ENCODE measurements around the gene TMCO2. TPM values are rescaled to one million over a fixed set of nuclear protein-coding genes. Genes with fewer than 3 reads are reported as not detected.
"Not testable (repeated sequence)": the region's sequence is repeated elsewhere in the genome, so short reads cannot be mapped to it uniquely, and the experiment has no call there.

The TMCO2 gene
- total RNA-seq, 1 experiment from 2014 or later: not detected

DNA sequence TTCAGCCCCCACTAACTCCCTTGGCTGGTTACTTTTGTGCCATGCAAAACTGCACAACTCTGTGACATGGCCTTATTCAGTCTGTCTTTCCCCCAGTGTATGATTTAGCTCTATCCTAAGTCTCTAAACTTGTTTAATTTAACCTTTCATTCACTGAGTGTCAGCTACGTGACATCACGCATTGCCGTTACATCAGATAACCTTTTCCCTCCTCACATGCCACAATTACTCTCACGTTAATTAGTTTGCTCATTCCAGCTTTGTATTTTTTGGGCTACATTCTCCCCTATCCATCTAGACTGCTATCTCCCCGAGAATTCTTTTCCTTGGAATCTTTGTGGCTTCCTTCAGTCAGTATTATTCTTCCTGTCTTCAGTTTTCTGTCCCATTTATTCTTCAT is 29.4 kb upstream of the TMCO2 start:
- no peak for DNase-seq (ENCODE audit: unreplicated experiment)
- no TSS peak for BruUV-seq (replicated peaks)
- H3K9me3 Mint-ChIP-seq (ENCODE audit: unreplicated experiment): no peaks in the 10 kb centered on the region
- ChIA-PET POLR2A (interaction anchor here (1.1 kb wide), 1 partner anchor 120 kb away, joined by 3 read pairs; no protein-coding TSS in a partner anchor), CTCF (interaction anchor here (0.6 to 1.5 kb wide), 2 partner anchors 56 to 74 kb away, joined by 4 to 7 read pairs; no protein-coding TSS in a partner anchor)
- peaks cover 10% of the 10 kb centered on the region for H3K36me3 Mint-ChIP-seq (ENCODE audit: insufficient read depth, unreplicated experiment)
- H3K27me3 Mint-ChIP-seq (ENCODE audit: insufficient read depth, unreplicated experiment): no peaks in the 10 kb centered on the region
- H3K4me1 Mint-ChIP-seq (ENCODE audit: insufficient read depth, unreplicated experiment): no peaks in the 10 kb centered on the region
- TF ChIP-seq, protein P1, sequence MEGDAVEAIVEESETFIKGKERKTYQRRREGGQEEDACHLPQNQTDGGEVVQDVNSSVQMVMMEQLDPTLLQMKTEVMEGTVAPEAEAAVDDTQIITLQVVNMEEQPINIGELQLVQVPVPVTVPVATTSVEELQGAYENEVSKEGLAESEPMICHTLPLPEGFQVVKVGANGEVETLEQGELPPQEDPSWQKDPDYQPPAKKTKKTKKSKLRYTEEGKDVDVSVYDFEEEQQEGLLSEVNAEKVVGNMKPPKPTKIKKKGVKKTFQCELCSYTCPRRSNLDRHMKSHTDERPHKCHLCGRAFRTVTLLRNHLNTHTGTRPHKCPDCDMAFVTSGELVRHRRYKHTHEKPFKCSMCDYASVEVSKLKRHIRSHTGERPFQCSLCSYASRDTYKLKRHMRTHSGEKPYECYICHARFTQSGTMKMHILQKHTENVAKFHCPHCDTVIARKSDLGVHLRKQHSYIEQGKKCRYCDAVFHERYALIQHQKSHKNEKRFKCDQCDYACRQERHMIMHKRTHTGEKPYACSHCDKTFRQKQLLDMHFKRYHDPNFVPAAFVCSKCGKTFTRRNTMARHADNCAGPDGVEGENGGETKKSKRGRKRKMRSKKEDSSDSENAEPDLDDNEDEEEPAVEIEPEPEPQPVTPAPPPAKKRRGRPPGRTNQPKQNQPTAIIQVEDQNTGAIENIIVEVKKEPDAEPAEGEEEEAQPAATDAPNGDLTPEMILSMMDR (IDR thresholded peaks at IDR 0.05; ENCODE audit: unreplicated experiment): no peak
- no peak overlapping the region for H3K4me3 Mint-ChIP-seq (ENCODE audit: unreplicated experiment)
- intact Hi-C loops (cut with micrococcal nuclease): no loop called here
- no peak overlapping the region for H3K27ac Mint-ChIP-seq (ENCODE audit: low read depth, unreplicated experiment)

DNA sequence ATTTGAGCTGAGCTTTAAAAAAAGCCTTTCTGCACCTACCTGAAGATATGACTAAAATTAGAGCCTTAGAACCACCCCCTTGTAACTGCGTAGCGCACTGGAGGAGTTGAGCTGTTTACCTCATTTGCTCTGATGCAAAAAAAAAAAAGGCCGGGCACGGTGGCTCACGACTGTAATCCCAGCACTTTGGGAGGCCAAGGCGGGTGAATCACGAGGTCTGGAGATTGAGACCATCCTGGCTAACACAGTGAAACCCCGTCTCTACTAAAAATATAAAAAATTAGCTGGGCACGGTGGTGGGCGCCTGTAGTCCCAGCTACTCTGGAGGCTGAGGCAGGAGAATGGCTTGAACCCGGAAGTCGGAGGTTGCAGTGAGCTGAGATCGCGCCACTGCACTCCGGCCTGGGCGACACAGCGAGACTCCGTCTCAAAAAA is 26.2 kb upstream of the TMCO2 start:
- H3K27ac Mint-ChIP-seq (ENCODE audit: low read depth, unreplicated experiment); DNase-seq (ENCODE audit: unreplicated experiment); H3K4me3 Mint-ChIP-seq (ENCODE audit: unreplicated experiment); intact Hi-C loops (cut with micrococcal nuclease); BruUV-seq (replicated peaks); H3K9me3 Mint-ChIP-seq (ENCODE audit: unreplicated experiment); H3K27me3 Mint-ChIP-seq (ENCODE audit: insufficient read depth, unreplicated experiment); H3K4me1 Mint-ChIP-seq (ENCODE audit: insufficient read depth, unreplicated experiment): not testable (repeated sequence)
- ChIA-PET CTCF (interaction anchor here (0.7 to 1.0 kb wide), 2 partner anchors 69 to 628 kb away, joined by 3 read pairs; no protein-coding TSS in a partner anchor), POLR2A (interaction anchor here (0.6 to 1.0 kb wide), 2 partner anchors 18 to 36 kb away, joined by 3 read pairs; partner anchors contain the start of gene ZMPSTE24)
- peaks cover 11% of the 10 kb centered on the region for H3K36me3 Mint-ChIP-seq (ENCODE audit: insufficient read depth, unreplicated experiment)

DNA sequence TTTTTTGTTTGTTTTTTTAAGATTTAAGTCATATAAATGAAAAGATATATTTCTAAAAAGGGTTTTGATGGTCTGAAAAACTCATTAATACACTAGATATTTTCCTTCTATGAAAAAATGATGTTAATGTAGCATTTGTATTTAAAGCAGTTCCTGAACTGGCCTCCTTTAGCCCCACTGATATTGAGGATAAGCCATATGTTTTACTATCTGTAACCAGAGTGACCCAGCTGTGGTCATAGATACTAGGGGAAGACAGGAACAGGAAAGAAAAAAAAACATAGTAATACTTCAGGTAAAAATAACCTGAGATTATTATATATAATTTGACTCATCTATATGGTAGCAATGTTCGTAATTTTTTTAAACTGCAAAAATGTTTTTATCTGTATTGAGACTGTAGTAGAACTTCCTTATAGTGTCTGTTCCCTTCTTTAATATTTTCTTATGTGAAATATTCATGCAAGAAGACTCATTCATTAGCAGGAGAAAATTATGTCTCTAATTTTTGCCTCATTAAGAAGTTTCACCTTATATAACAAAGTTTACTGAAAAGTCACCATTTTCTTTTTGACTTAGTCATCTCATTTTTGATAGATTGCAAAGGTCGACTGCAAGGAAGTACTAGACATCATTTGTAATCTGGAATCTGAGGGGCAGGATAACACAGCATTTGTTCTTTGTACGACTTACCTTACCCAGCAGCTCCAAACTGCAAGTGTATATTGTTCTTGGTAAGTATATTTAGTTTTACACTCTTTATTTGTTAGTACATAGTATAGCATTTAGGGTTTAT is 25.6 kb upstream of the TMCO2 start:
- no TSS peak for BruUV-seq (replicated peaks)
- H3K4me3 Mint-ChIP-seq (ENCODE audit: unreplicated experiment): no peak overlapping the region
- peaks cover 13% of the 10 kb centered on the region for H3K36me3 Mint-ChIP-seq (ENCODE audit: insufficient read depth, unreplicated experiment)
- ChIA-PET CTCF (interaction anchor here (1.0 kb wide), 1 partner anchor 69 kb away, joined by 3 read pairs; no protein-coding TSS in a partner anchor), POLR2A (interaction anchor here (0.6 to 1.0 kb wide), 2 partner anchors 18 to 36 kb away, joined by 3 read pairs; partner anchors contain the start of gene ZMPSTE24)
- H3K4me1 Mint-ChIP-seq (ENCODE audit: insufficient read depth, unreplicated experiment): no peaks in the 10 kb centered on the region
- no peak for DNase-seq (ENCODE audit: unreplicated experiment)
- H3K9me3 Mint-ChIP-seq (ENCODE audit: unreplicated experiment): no peaks in the 10 kb centered on the region
- intact Hi-C loops (cut with micrococcal nuclease): no loop called here
- no peaks in the 10 kb centered on the region for H3K27me3 Mint-ChIP-seq (ENCODE audit: insufficient read depth, unreplicated experiment)
- TF ChIP-seq, protein P1 (IDR thresholded peaks at IDR 0.05; ENCODE audit: unreplicated experiment): no peak
- H3K27ac Mint-ChIP-seq (ENCODE audit: low read depth, unreplicated experiment): no peak overlapping the region

DNA sequence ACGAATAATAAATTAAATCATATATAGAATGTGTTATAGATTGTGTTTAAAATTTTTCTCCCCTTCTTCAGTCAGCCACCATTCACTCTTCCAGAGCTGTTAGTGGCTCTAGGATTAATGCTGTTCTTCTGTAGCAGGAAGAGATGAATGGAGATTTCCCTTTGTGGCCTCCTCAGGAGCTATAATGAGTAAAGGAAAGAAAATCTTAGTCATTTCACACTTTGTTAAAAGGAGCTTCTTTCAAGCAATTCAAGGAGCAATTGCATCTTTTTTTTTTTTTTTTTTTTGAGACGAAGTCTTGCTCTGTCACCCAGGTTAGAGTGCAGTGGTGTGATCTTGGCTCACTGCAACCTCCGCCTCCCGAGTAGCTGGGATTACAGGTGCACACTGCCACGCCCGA is 23.7 kb upstream of the TMCO2 start:
- H3K4me3 Mint-ChIP-seq (ENCODE audit: unreplicated experiment): no peak overlapping the region
- H3K4me1 Mint-ChIP-seq (ENCODE audit: insufficient read depth, unreplicated experiment): no peaks in the 10 kb centered on the region
- BruUV-seq (replicated peaks): no TSS peak
- H3K36me3 Mint-ChIP-seq (ENCODE audit: insufficient read depth, unreplicated experiment): peaks cover 17% of the 10 kb centered on the region
- ChIA-PET POLR2A (interaction anchor here (0.7 kb wide), 1 partner anchor 13 kb away, joined by 3 read pairs; no protein-coding TSS in a partner anchor), CTCF (interaction anchor here (0.6 to 1.5 kb wide), 3 partner anchors 14 to 72 kb away, joined by 3 to 4 read pairs (median 3); no protein-coding TSS in a partner anchor)
- TF ChIP-seq, protein P1 (IDR thresholded peaks at IDR 0.05; ENCODE audit: unreplicated experiment): no peak
- H3K9me3 Mint-ChIP-seq (ENCODE audit: unreplicated experiment): no peaks in the 10 kb centered on the region
- DNase-seq (ENCODE audit: unreplicated experiment): no peak
- no peak overlapping the region for H3K27ac Mint-ChIP-seq (ENCODE audit: low read depth, unreplicated experiment)
- H3K27me3 Mint-ChIP-seq (ENCODE audit: insufficient read depth, unreplicated experiment): no peaks in the 10 kb centered on the region
- intact Hi-C loops (cut with micrococcal nuclease): no loop called here

All from MCF 10A (cell line).